SU-DHL-6 (cell line): ENCODE results near the gene RNF220.

ENCODE experiments used
- H2AFZ ChIP-seq: fragments of 200-600 bp; sonication (generic); 2 replicates; pipeline ENCODE4 v1.6.1; 2014; ENCODE audit warnings: low read depth, mild to moderate bottlenecking, moderate library complexity, mixed read lengths, antibody characterized with exemption, low read length; ENCODE audit not compliant: severe bottlenecking
- H3F3A ChIP-seq: fragments of 200-600 bp; shearing (Covaris generic); 2 replicates; pipeline ENCODE4 v1.6.0; 2016; ENCODE audit warnings: antibody characterized with exemption, mild to moderate bottlenecking; ENCODE audit not compliant: insufficient read depth
- H3K27ac ChIP-seq: fragments of 200-600 bp; sonication (generic); 2 replicates; pipeline ENCODE4 v1.5.1; 2016; ENCODE audit warnings: low read depth, mild to moderate bottlenecking, low read length, moderate library complexity, mixed read lengths
- H3K27me3 ChIP-seq: fragments of 200-600 bp; sonication (generic), shearing (Covaris generic); 2 replicates; pipeline ENCODE4 v1.6.0; 2014; ENCODE audit warnings: mild to moderate bottlenecking, low read length
- H3K36me3 ChIP-seq: fragments of 200-600 bp; sonication (generic); 2 replicates; pipeline ENCODE4 v1.6.1; 2014; ENCODE audit warnings: mild to moderate bottlenecking, low read length, mixed read lengths
- H3K4me2 ChIP-seq: fragments of 300-600, 200-600 bp; shearing (Covaris generic), sonication (generic); 2 replicates; pipeline ENCODE4 v1.6.0; 2014; ENCODE audit warnings: low read length, low read depth, mild to moderate bottlenecking; ENCODE audit not compliant: poor library complexity, severe bottlenecking
- H3K4me3 ChIP-seq: fragments of 200-600 bp; sonication (generic); 2 replicates; pipeline ENCODE4 v1.5.1; 2014; ENCODE audit warnings: antibody characterized with exemption, low read length, mild to moderate bottlenecking, mixed read lengths; ENCODE audit not compliant: insufficient read depth, poor library complexity, severe bottlenecking
- H3K79me2 ChIP-seq: fragments of 200-600 bp; sonication (generic); 2 replicates; pipeline ENCODE4 v1.6.1; 2014; ENCODE audit warnings: mild to moderate bottlenecking, low read length, moderate library complexity; ENCODE audit not compliant: insufficient read depth
- H3K9ac ChIP-seq: fragments of 200-600 bp; sonication (generic); 2 replicates; pipeline ENCODE4 v1.7.0; 2014; ENCODE audit warnings: mild to moderate bottlenecking, low read length
- H3K9me2 ChIP-seq: fragments of 200-600 bp; sonication (generic); replicated peaks from 2 replicates; pipeline ENCODE4 v1.6.1; 2014; ENCODE audit warnings: low read length; ENCODE audit not compliant: insufficient read depth
- H3K9me3 ChIP-seq: fragments of 200-600 bp; sonication (generic); 2 replicates; pipeline ENCODE4 v1.6.1; 2014; ENCODE audit warnings: low read length, mixed read lengths; ENCODE audit not compliant: insufficient read depth
- H4K20me1 ChIP-seq: fragments of 200-600 bp; sonication (generic); 2 replicates; pipeline ENCODE4 v1.6.1; 2014; ENCODE audit warnings: low read depth, mild to moderate bottlenecking, antibody characterized with exemption, low read length, moderate library complexity, mixed read lengths
- EZH2phosphoT487 ChIP-seq: fragments of 200-600 bp; sonication (generic), shearing (Covaris generic); conservative IDR thresholded peaks from 2 replicates; pipeline ENCODE4 v1.6.1; 2018; ENCODE audit warnings: mild to moderate bottlenecking, antibody characterized with exemption, low read length, moderate library complexity, mixed read lengths
- TF ChIP-seq, protein P1 (sequence below): fragments of 200-600 bp; sonication (generic); IDR thresholded peaks from one replicate; pipeline ENCODE4 v1.5.1; 2017; ENCODE audit warnings: antibody characterized with exemption, mild to moderate bottlenecking, low read length, moderate library complexity; ENCODE audit not compliant: insufficient read depth, poor library complexity, severe bottlenecking

Gene RNF220

DNA sequence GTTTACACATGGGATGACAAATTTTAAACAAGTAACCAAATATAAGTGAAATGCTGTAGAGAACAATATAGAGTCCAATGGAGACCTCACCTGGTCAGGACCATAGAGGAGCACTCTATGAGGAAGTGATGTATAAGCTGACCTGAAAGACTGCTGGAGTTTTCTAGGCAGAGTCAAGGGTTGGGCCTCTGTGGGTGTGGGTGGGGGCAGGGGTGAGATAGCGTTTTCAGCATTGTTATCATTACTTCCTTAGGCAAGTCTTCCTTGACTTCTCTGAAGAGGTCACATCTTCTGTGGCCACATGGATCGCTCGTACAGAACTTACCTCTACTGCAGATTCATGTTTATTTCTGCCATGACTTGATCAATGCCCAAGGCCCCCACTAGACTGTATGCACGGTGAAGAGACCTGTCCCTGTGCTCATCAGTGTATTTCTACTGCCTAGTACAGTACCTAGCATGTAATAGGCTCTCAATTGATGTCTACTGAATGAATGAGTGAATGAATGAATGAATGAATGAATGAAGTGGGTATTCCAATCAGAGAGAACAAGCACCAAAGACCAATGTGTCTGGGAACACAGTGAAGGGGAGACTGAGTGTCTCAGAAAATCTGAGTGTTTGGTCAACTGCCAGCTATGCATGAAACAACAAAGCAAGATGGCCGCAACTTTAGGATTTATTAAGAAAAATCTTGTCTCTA lies 116.5 kb downstream of the RNF220 start:
- Histone ChIP-seq H3K27ac (no peak overlapping the region), H3K9me2 (no peaks in the 10 kb centered on the region), H3K9me3 (no peaks in the 10 kb centered on the region), H3K4me3 (no peak overlapping the region), H3K9ac (no peak overlapping the region), H4K20me1 (no peaks in the 10 kb centered on the region), H3K27me3 (no peaks in the 10 kb centered on the region), H3K4me2 (no peak overlapping the region), H3K36me3 (no peaks in the 10 kb centered on the region), H2AFZ (no peak overlapping the region), H3K79me2 (no peaks in the 10 kb centered on the region), H3F3A (no peaks in the 10 kb centered on the region)
- TF ChIP-seq, protein P1, sequence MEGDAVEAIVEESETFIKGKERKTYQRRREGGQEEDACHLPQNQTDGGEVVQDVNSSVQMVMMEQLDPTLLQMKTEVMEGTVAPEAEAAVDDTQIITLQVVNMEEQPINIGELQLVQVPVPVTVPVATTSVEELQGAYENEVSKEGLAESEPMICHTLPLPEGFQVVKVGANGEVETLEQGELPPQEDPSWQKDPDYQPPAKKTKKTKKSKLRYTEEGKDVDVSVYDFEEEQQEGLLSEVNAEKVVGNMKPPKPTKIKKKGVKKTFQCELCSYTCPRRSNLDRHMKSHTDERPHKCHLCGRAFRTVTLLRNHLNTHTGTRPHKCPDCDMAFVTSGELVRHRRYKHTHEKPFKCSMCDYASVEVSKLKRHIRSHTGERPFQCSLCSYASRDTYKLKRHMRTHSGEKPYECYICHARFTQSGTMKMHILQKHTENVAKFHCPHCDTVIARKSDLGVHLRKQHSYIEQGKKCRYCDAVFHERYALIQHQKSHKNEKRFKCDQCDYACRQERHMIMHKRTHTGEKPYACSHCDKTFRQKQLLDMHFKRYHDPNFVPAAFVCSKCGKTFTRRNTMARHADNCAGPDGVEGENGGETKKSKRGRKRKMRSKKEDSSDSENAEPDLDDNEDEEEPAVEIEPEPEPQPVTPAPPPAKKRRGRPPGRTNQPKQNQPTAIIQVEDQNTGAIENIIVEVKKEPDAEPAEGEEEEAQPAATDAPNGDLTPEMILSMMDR = no peak

DNA sequence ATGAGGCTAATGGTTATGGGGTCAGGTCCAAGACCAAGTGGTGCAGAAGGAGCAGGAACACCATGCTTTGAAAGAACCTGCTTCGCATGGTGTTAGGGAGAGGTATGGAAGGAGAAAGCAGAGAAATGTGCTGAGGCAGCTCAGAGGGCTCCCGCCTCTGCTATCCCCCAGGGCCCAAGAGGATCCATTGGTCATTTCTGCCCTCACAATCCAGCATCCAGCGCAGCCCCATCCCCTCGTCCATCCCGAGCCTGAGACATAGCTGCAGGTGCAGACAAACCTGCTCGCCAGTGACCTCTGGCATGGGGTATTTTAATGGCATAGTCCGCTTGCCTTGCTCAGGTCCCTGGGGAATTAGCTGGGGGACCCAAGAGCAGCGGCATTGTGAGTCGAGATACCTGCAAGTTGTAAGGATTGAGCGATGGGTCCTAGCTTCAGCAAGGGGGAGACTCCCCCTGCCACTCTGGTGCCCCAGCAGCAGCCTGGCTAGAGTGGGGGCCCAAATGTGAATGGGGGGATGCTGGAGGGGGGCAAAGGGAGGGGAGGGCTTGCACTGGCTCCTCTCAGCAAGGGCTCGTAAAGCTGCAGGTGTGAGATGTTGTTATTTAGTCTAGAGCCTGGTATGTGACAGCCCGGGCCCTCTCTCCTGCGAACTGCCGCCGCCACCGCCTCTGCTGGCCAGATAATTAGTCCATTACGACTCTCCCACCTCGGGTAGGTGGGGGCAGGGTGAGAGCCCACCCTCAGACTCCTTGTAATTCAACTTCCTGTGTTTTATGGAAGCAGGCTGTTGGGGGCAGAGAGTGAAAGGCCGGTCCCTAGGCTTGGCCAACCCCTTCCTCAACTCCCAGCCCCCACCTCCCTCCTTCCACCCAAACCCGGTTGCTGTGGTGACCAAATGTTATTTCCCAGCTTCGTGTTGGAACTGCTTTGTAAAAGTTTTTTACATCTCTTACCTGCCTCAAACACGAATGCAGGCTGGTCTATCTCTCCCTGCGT lies 118.8 kb downstream of the RNF220 start:
- Histone ChIP-seq H3K4me2 (no peak overlapping the region), H3K9me3 (no peaks in the 10 kb centered on the region), H3K27ac (no peak overlapping the region), H3K79me2 (no peaks in the 10 kb centered on the region), H2AFZ (no peak overlapping the region), H3K4me3 (no peak overlapping the region), H3K27me3 (no peaks in the 10 kb centered on the region), H3K9me2 (no peaks in the 10 kb centered on the region), H4K20me1 (no peaks in the 10 kb centered on the region), H3F3A (no peaks in the 10 kb centered on the region), H3K36me3 (no peaks in the 10 kb centered on the region), H3K9ac (no peak overlapping the region)
- TF ChIP-seq, protein P1 = no peak
- TF ChIP-seq EZH2phosphoT487 = no peak

DNA sequence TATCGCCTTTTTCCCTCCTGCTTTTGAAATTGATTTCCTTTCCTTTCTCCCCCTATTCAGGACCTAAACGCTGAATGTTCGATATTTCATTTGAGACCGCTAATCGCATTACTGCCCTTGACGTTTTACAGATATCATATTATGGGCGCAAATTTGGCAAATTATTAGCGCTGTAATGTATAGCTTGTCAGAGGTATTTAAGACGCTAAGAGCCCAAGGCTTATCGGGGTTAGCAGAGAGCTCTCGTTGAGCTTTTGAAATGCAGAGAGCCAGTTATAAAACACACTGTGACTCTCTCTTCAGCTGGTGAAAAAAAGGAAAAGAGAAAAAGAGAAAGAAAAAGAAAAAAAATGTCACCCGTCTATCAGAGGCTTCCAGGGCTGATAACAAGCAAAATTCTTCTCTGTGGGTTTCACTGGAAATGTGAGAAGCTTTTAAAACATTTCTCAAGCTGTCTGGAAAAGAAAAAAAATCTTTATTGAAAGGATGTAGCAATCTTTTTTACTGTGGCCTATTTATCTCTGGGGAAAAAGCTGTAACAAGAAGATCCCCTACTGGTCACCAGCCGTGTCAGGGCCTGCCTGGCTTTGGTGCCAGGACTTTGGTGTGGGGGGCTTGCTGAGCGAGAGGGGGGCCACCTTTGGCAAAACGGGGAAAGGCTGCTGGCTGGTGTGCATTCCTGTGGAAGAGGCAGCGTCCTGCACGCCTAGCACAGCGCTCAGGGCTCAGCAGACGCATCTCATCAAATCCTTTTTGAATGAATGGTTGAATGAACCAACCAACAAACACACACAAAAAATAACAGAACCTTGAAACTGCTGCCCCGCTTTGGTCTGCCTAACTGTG lies 119.8 kb downstream of the RNF220 start:
- no peak overlapping the region for H3K27ac ChIP-seq
- H3F3A ChIP-seq = no peaks in the 10 kb centered on the region
- no peaks in the 10 kb centered on the region for H3K9me2 ChIP-seq
- no peaks in the 10 kb centered on the region for H3K9me3 ChIP-seq
- H3K36me3 ChIP-seq = no peaks in the 10 kb centered on the region
- no peaks in the 10 kb centered on the region for H4K20me1 ChIP-seq
- no peak overlapping the region for H3K9ac ChIP-seq
- no peaks in the 10 kb centered on the region for H3K27me3 ChIP-seq
- H3K79me2 ChIP-seq = no peaks in the 10 kb centered on the region
- no peak overlapping the region for H3K4me3 ChIP-seq
- H2AFZ ChIP-seq = no peak overlapping the region
- no peak overlapping the region for H3K4me2 ChIP-seq
- TF ChIP-seq, protein P1 = no peak
- no peak for TF ChIP-seq EZH2phosphoT487
